Karpas-422 (cell line): ENCODE results near the gene MACROD2. TPM values are rescaled to one million over a fixed set of nuclear protein-coding genes. Genes with fewer than 3 reads are reported as not detected.

Experiments used
- DNase-seq: peaks from one replicate; pipeline ENCODE4 v3.0.0-alpha.2; 2015
- H2AFZ ChIP-seq: fragments of 200-600 bp; sonication (generic); 2 replicates; pipeline ENCODE4 v1.6.1; 2014; ENCODE audit warnings: antibody characterized with exemption, low read length, mixed read lengths
- H3K27ac ChIP-seq: fragments of 200-600 bp; sonication (generic); 2 replicates; pipeline ENCODE4 v1.5.1; 2014; ENCODE audit warnings: mild to moderate bottlenecking, low read length, moderate library complexity
- H3K27me3 ChIP-seq: fragments of 200-600 bp; sonication (generic); 2 replicates; pipeline ENCODE4 v1.6.1; 2014; ENCODE audit warnings: low read length, mixed read lengths
- H3K36me3 ChIP-seq: fragments of 200-600 bp; sonication (generic); 2 replicates; pipeline ENCODE4 v1.6.1; 2014; ENCODE audit warnings: low read length, mixed read lengths; ENCODE audit not compliant: insufficient read depth
- H3K4me1 ChIP-seq: fragments of 200-600 bp; sonication (generic); 2 replicates; pipeline ENCODE4 v1.6.1; 2014; ENCODE audit warnings: mild to moderate bottlenecking, low read length, mixed read lengths
- H3K4me2 ChIP-seq: fragments of 200-600 bp; sonication (generic); 2 replicates; pipeline ENCODE4 v1.6.1; 2014; ENCODE audit warnings: low read length, low read depth, mild to moderate bottlenecking; ENCODE audit not compliant: poor library complexity, severe bottlenecking
- H3K4me3 ChIP-seq: fragments of 200-600 bp; sonication (generic); 2 replicates; pipeline ENCODE4 v1.5.1; 2014; ENCODE audit warnings: mild to moderate bottlenecking, antibody characterized with exemption, low read length, mixed read lengths
- H3K79me2 ChIP-seq: fragments of 200-600 bp; sonication (generic); 2 replicates; pipeline ENCODE4 v1.6.1; 2014; ENCODE audit warnings: mild to moderate bottlenecking, low read length, mixed read lengths
- H3K9ac ChIP-seq: fragments of 200-600 bp; sonication (generic); 2 replicates; pipeline ENCODE4 v1.6.0; 2014; ENCODE audit warnings: low read length
- H3K9me2 ChIP-seq: fragments of 200-600 bp; sonication (generic), shearing (Covaris generic); replicated peaks from 2 replicates; pipeline ENCODE4 v1.6.0; 2014; ENCODE audit warnings: mild to moderate bottlenecking, low read length, moderate library complexity; ENCODE audit not compliant: insufficient read depth
- H3K9me3 ChIP-seq: fragments of 300-700, 200-600 bp; sonication (generic); 2 replicates; pipeline ENCODE4 v1.6.1; 2014; ENCODE audit warnings: low read length, mixed read lengths
- H4K20me1 ChIP-seq: fragments of 200-600 bp; sonication (generic); 2 replicates; pipeline ENCODE4 v1.6.1; 2014; ENCODE audit warnings: mild to moderate bottlenecking, antibody characterized with exemption, low read length, low read depth; ENCODE audit not compliant: insufficient read depth
- total RNA-seq: library from RNA; depleted of rRNA; stranded (reverse); fragments of >200 nt; shearing (Covaris generic); gene quantifications from 2 replicates; pipeline ENCODE4 v1.2.3, GENCODE V29; 2014; ENCODE audit warnings: low replicate concordance

Gene MACROD2
- total RNA-seq, 1 experiment from 2014 or later, result 0.15 TPM

- H3K4me2 ChIP-seq, result no peak overlapping the region
- DNase-seq, result peak; percentile 67
- H3K27ac ChIP-seq, result no peak overlapping the region
- H3K27me3 ChIP-seq, result no peaks in the 10 kb centered on the region
- H3K4me1 ChIP-seq, result no peaks in the 10 kb centered on the region
- no peaks in the 10 kb centered on the region for H4K20me1 ChIP-seq
- H2AFZ ChIP-seq, result no peak overlapping the region
- H3K4me3 ChIP-seq, result no peak overlapping the region
- no peaks in the 10 kb centered on the region for H3K36me3 ChIP-seq
- no peaks in the 10 kb centered on the region for H3K79me2 ChIP-seq
- no peak overlapping the region for H3K9ac ChIP-seq
- H3K9me3 ChIP-seq, result no peaks in the 10 kb centered on the region
- no peaks in the 10 kb centered on the region for H3K9me2 ChIP-seq
Observed at GRCh38 chr20:15236812-15237211, 1241.5 kb downstream of the MACROD2 start.

- DNase-seq, result no peak
- Histone ChIP-seq H3K9ac (no peak overlapping the region), H3K4me3 (no peak overlapping the region), H3K27ac (no peak overlapping the region), H3K9me2 (no peaks in the 10 kb centered on the region), H2AFZ (no peak overlapping the region), H3K79me2 (no peaks in the 10 kb centered on the region), H3K9me3 (no peaks in the 10 kb centered on the region), H3K4me1 (no peaks in the 10 kb centered on the region), H3K36me3 (no peaks in the 10 kb centered on the region), H3K27me3 (no peaks in the 10 kb centered on the region), H4K20me1 (no peaks in the 10 kb centered on the region), H3K4me2 (no peak overlapping the region)
Observed at GRCh38 chr20:15239542-15240206, 1244.4 kb downstream of the MACROD2 start.

- H3K9me3 ChIP-seq, result no peaks in the 10 kb centered on the region
- H3K9ac ChIP-seq, result no peak overlapping the region
- DNase-seq, result no peak
- no peaks in the 10 kb centered on the region for H3K36me3 ChIP-seq
- H3K27me3 ChIP-seq, result no peaks in the 10 kb centered on the region
- no peak overlapping the region for H2AFZ ChIP-seq
- no peaks in the 10 kb centered on the region for H3K79me2 ChIP-seq
- H3K4me2 ChIP-seq, result no peak overlapping the region
- no peaks in the 10 kb centered on the region for H3K9me2 ChIP-seq
- H3K4me3 ChIP-seq, result no peak overlapping the region
- H3K4me1 ChIP-seq, result no peaks in the 10 kb centered on the region
- H4K20me1 ChIP-seq, result no peaks in the 10 kb centered on the region
- H3K27ac ChIP-seq, result no peak overlapping the region
Observed at GRCh38 chr20:15240801-15241200, 1245.5 kb downstream of the MACROD2 start.

GRCh38 chr20:15241681-15242080 lies 1246.4 kb downstream of the MACROD2 start:
- Histone ChIP-seq H3K4me3 (no peak overlapping the region), H3K4me1 (no peaks in the 10 kb centered on the region), H4K20me1 (no peaks in the 10 kb centered on the region), H2AFZ (no peak overlapping the region), H3K4me2 (no peak overlapping the region), H3K9ac (no peak overlapping the region), H3K9me3 (no peaks in the 10 kb centered on the region), H3K9me2 (no peaks in the 10 kb centered on the region), H3K27ac (no peak overlapping the region), H3K36me3 (no peaks in the 10 kb centered on the region), H3K27me3 (no peaks in the 10 kb centered on the region), H3K79me2 (no peaks in the 10 kb centered on the region)
- no peak for DNase-seq

- no peak overlapping the region for H3K4me3 ChIP-seq
- H3K9ac ChIP-seq, result no peak overlapping the region
- no peaks in the 10 kb centered on the region for H3K9me3 ChIP-seq
- no peak for DNase-seq
- H3K79me2 ChIP-seq, result no peaks in the 10 kb centered on the region
- H3K27me3 ChIP-seq, result no peaks in the 10 kb centered on the region
- H3K9me2 ChIP-seq, result no peaks in the 10 kb centered on the region
- H2AFZ ChIP-seq, result no peak overlapping the region
- H4K20me1 ChIP-seq, result no peaks in the 10 kb centered on the region
- H3K36me3 ChIP-seq, result no peaks in the 10 kb centered on the region
- H3K27ac ChIP-seq, result no peak overlapping the region
- no peaks in the 10 kb centered on the region for H3K4me1 ChIP-seq
- no peak overlapping the region for H3K4me2 ChIP-seq
Observed at GRCh38 chr20:15242773-15243172, 1247.5 kb downstream of the MACROD2 start.

GRCh38 chr20:15245896-15246295 lies 1250.6 kb downstream of the MACROD2 start:
- Histone ChIP-seq H3K27ac (no peak overlapping the region), H3K4me3 (no peak overlapping the region), H3K9me2 (no peaks in the 10 kb centered on the region), H3K9me3 (no peaks in the 10 kb centered on the region), H3K27me3 (no peaks in the 10 kb centered on the region), H3K36me3 (no peaks in the 10 kb centered on the region), H3K9ac (no peak overlapping the region), H3K79me2 (no peaks in the 10 kb centered on the region), H3K4me2 (no peak overlapping the region), H4K20me1 (no peaks in the 10 kb centered on the region), H2AFZ (no peak overlapping the region), H3K4me1 (no peaks in the 10 kb centered on the region)
- DNase-seq, result no peak

- no peak overlapping the region for H3K9ac ChIP-seq
- H4K20me1 ChIP-seq, result no peaks in the 10 kb centered on the region
- H3K4me1 ChIP-seq, result no peaks in the 10 kb centered on the region
- H3K4me2 ChIP-seq, result no peak overlapping the region
- H3K9me3 ChIP-seq, result no peaks in the 10 kb centered on the region
- no peaks in the 10 kb centered on the region for H3K36me3 ChIP-seq
- no peak overlapping the region for H3K4me3 ChIP-seq
- H3K79me2 ChIP-seq, result no peaks in the 10 kb centered on the region
- H3K9me2 ChIP-seq, result 0 out of 2 replicates have a peak, but pooled peaks cover 3% of the 10 kb centered on the region
- H3K27me3 ChIP-seq, result no peaks in the 10 kb centered on the region
- H3K27ac ChIP-seq, result no peak overlapping the region
- DNase-seq, result no peak
- H2AFZ ChIP-seq, result no peak overlapping the region
Observed at GRCh38 chr20:15248618-15249395, 1253.5 kb downstream of the MACROD2 start.

- Histone ChIP-seq H3K27me3 (no peaks in the 10 kb centered on the region), H3K9me2 (0 out of 2 replicates have a peak, but pooled peaks cover 3% of the 10 kb centered on the region), H4K20me1 (no peaks in the 10 kb centered on the region), H2AFZ (no peak overlapping the region), H3K79me2 (no peaks in the 10 kb centered on the region), H3K4me1 (no peaks in the 10 kb centered on the region), H3K9ac (no peak overlapping the region), H3K36me3 (no peaks in the 10 kb centered on the region), H3K4me3 (no peak overlapping the region), H3K9me3 (no peaks in the 10 kb centered on the region), H3K27ac (no peak overlapping the region), H3K4me2 (no peak overlapping the region)
- no peak for DNase-seq
Observed at GRCh38 chr20:15251171-15251570, 1255.9 kb downstream of the MACROD2 start.
